LNCAP (cell line): Measurements from ENCODE around the gene OPTC.

Experiments
- TF ChIP-seq, protein P1 (sequence below): fragments of 450-650 bp; IDR thresholded peaks from 2 replicates; pipeline ENCODE4 v1.5.1; 2017; ENCODE audit warnings: mild to moderate bottlenecking

The OPTC gene

DNA sequence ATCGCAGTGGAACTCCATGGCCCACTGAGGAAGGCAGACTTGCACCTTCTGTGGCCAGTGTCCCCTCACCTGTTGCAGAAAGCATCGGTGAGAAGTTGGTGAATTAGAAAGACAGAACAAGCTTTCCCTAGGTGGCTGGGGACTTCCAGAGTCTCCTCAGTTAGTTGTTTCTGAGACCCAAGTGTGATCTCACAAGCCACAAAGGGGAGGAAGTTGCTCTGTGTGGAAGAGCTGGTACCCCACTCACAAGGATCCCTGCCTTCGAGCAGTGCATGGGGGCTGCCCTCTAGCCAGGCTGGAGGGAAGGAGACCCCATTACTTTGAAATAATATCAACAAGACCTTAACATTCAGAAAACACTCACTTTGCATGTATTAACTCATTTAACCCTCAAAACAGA, 16.2 kb upstream of the OPTC start:
- TF ChIP-seq, protein P1, sequence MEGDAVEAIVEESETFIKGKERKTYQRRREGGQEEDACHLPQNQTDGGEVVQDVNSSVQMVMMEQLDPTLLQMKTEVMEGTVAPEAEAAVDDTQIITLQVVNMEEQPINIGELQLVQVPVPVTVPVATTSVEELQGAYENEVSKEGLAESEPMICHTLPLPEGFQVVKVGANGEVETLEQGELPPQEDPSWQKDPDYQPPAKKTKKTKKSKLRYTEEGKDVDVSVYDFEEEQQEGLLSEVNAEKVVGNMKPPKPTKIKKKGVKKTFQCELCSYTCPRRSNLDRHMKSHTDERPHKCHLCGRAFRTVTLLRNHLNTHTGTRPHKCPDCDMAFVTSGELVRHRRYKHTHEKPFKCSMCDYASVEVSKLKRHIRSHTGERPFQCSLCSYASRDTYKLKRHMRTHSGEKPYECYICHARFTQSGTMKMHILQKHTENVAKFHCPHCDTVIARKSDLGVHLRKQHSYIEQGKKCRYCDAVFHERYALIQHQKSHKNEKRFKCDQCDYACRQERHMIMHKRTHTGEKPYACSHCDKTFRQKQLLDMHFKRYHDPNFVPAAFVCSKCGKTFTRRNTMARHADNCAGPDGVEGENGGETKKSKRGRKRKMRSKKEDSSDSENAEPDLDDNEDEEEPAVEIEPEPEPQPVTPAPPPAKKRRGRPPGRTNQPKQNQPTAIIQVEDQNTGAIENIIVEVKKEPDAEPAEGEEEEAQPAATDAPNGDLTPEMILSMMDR, result no peak

DNA sequence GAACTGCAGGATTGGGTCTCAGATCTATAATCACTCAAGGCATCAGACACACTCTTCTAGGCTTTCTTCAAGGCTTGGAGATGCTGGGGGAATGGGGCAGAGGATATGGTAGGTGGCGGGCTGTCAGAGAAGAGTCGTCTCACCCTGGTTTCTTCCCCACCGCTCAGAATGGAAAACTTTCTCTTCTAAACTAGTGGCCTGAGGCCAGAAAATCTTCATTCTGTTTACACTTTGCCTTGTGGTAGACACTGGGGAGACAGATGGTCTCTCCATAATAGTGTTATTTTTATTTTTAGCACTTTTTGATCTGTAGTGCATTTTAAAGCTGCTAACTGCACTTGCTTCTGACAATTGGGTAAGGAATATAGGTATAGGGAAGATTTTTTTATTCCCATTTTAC, 15.7 kb upstream of the OPTC start:
- TF ChIP-seq, protein P1, result no peak

DNA sequence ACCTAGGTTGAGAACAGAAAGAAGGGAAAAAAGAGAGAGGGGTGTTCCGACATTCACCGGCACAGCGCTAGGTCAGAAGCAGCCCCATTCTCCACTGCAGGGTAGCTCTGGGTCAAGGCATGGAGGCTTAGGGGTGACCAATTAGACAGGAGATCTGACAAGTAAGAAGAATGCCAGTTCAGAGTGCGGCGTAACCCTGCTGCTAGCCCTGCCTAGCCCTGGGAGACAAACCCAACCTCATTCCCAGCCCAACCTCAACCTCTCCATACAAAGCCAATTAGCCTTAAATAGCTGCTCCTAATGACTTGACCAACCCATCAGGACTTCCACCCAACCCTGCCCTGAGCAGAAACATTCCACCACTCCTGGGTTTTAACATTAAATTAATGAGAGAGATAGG, 15.0 kb upstream of the OPTC start:
- TF ChIP-seq, protein P1, result no peak

DNA sequence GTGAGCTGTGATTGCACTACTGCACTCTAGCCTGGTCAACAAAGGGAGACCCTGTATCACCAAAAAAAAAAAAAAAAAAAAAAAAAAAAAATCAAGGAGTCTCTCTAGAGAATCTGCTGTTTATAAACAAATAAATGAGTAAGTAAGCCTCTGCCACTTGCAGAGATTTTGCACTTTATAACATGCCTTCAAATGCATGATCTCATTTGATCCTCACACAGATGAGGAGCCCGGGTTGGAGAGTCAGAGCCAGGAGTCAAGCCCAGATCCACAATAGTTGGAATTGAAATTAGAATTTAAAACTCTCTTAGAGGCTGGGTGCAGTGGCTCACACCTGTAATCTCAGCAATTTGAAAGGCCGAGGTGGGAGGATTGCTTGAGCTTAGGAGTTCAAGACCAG, 14.3 kb upstream of the OPTC start:
- TF ChIP-seq, protein P1, result no peak

DNA sequence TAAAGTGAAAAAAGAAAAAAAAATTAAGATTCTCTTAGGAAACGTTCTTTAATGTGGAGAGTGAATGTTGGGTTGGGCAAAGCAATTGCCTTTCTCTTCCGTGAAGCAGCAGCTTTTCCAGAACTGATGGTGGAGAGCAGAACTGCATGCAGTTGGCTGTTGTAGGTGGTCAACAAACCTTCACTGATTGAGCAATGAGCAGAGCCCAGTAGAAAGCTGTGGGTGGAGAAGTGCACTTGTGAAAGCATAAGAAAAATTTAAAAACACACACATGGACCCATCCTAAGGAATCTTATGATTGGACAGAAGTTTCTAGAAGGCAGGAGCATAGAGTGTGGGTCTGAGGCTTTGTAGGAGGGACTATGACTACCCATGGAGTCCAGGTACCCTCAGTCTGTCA, 13.9 kb upstream of the OPTC start:
- TF ChIP-seq, protein P1, result no peak

DNA sequence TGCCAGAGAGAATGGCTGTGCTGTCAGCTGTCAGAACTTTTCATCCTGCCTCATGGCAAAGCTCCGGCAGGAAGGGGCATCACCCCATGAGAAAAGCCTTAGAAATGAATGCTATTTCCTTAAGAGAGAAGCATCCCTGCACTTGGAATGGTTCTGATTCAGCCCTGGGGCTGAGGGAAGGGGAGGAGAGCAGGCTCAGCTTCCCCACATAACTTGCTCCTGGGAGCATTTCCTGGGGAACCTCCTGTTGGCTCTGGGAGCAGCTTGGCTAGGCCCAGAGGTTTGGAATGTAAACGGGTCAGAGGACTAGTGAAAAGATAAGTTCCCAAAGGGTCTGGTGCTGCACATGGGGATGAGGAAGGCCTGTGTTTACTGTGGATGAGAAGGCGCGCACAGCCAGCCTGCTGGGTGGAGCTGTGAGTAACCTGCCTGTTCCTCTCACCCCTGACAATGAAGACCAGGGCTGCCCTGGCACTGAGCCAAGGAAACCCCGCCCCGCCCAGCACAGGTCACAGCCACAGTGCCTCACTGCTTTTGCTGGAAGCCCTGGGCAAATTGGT, 13.3 kb upstream of the OPTC start:
- TF ChIP-seq, protein P1, result no peak

DNA sequence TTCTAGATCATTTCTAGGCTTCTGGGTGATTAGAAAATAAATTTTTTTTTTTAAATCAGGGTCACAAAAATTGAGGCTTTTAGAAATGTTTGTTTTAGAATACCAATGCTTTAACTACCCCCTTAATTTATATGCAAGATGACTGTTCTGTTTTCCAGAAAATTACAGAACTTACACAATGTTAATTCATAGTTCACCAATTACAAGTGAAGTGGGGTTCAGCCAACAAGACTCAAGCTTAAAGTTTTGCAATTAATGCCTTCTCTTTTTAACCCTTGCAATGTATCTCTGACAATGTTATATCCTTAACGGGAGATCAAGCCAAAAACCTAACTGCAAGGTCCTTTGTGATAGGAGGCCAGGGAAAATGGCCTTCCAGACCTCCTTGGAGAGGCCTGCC, 12.8 kb upstream of the OPTC start:
- TF ChIP-seq, protein P1, result no peak

DNA sequence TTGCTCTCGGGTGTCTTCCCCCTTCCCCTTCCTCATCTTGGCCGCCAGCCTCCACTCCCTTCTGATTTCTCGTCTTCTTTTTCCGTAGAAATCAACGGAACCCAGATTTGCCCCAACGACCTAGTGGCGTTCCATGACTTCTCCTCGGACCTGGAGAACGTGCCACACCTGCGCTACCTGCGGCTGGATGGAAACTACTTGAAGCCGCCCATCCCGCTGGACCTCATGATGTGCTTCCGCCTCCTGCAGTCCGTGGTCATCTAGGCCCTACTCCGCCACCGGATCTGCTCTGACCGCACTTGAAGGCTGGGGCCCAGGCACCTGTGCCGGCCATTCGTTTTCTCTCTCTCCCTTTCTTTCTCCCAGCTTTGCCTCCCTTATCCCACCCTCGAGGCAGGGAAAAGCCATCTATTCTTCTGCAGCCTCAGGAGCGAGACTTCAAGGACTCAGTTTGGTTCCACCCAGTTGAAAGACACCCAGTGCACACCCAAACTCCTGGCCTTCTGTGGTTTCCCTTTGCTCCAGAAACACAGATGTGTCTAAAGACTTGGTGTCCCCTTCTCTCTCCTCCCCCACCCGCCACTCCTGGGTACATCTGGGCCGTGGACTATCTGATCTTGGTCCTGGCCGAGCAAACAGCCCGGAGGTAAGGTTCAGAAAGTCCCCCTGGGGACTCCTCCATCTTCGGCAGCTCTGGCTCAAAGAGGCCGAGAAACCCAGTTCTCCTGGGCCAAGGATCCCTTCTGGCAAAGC, 7.2 kb upstream of the OPTC start:
- TF ChIP-seq, protein P1, result no peak
